SK-N-SH (cell line): ENCODE results near the gene ZNF541. TPM values are rescaled to one million over a fixed set of nuclear protein-coding genes. Genes with fewer than 3 reads are reported as not detected.

Experiments used
- CTCF ChIA-PET: fragments of 300-600, 350-600 bp; formaldehyde crosslinking; extraction: SDS; loops from one replicate; lab custom pipeline; 2021; lab: Yijun Ruan, JAX
- POLR2A ChIA-PET: fragments of 350-600 bp; sonication (Branson Sonifier 250); formaldehyde crosslinking; extraction: SDS; loops from one replicate; lab custom pipeline; 2020; ENCODE audit warnings: antibody characterized with exemption, inconsistent platforms; lab: Yijun Ruan, JAX
- DNase-seq: peaks from one replicate; pipeline ENCODE4 v3.0.0; 2012
- H2AFZ ChIP-seq: fragments of 200-600 bp; sonication (generic); 2 replicates; pipeline ENCODE4 v1.8.1; 2016; ENCODE audit warnings: antibody characterized with exemption, mild to moderate bottlenecking, low read depth
- H3F3A ChIP-seq: fragments of 200-600 bp; sonication (generic); replicated peaks from 2 replicates; pipeline ENCODE3; 2016; ENCODE audit warnings: antibody characterized with exemption, mild to moderate bottlenecking; ENCODE audit not compliant: insufficient read depth
- H3K27ac ChIP-seq, 2 experiments: fragments of 200-500 bp in 1 of 2; fragments of 200-600 bp in 1 of 2; sonication (Bioruptor generic) in 1 of 2; sonication (generic), shearing (Covaris generic) in 1 of 2; 2 replicates each; pipeline versions ENCODE4 v1.5.1 to v1.6.1; 2014 to 2016; ENCODE audit warnings: low read depth in 2 of 2, inconsistent platforms in 1 of 2, low read length in 1 of 2, mild to moderate bottlenecking in 1 of 2, mixed read lengths in 1 of 2
- H3K27me3 ChIP-seq: fragments of 200-600 bp; sonication (generic), shearing (Covaris generic); 2 replicates; pipeline ENCODE4 v1.6.1; 2016; ENCODE audit warnings: mixed run types; ENCODE audit not compliant: insufficient read depth
- H3K36me3 ChIP-seq, 2 experiments: fragments of 200-500 bp in 1 of 2; fragments of 200-600 bp in 1 of 2; sonication (Bioruptor generic) in 1 of 2; sonication (generic) in 1 of 2; replicated peaks in 1 of 2; 2 replicates each; pipeline versions ENCODE3 to v1.5.1; 2014 to 2016; ENCODE audit warnings: low read length in 1 of 2, mild to moderate bottlenecking in 1 of 2; ENCODE audit not compliant: insufficient read depth in 2 of 2, control insufficient read depth in 1 of 2
- H3K4me1 ChIP-seq, 2 experiments: fragments of 200-500 bp in 1 of 2; fragments of 200-600 bp in 1 of 2; sonication (Bioruptor generic) in 1 of 2; sonication (generic), shearing (Covaris generic) in 1 of 2; 2 replicates each; pipeline versions ENCODE4 v1.5.1 to v1.6.1; 2014 to 2016; ENCODE audit warnings: low read depth in 1 of 2, low read length in 1 of 2, mixed run types in 1 of 2; ENCODE audit not compliant: insufficient read depth in 2 of 2, control insufficient read depth in 1 of 2
- H3K4me2 ChIP-seq: fragments of 200-600 bp; sonication (generic), shearing (Covaris generic); 2 replicates; pipeline ENCODE4 v1.6.1; 2017; ENCODE audit warnings: mixed run types
- H3K4me3 ChIP-seq, 2 experiments: fragments of 200-500 bp in 1 of 2; fragments of 200-600 bp in 1 of 2; sonication (Bioruptor generic) in 1 of 2; sonication (generic), shearing (Covaris generic) in 1 of 2; 2 replicates each; pipeline versions ENCODE4 v1.5.1 to v1.8.1; 2014 to 2016; ENCODE audit warnings: low read depth in 2 of 2, inconsistent platforms in 1 of 2, low read length in 1 of 2, mild to moderate bottlenecking in 1 of 2, mixed read lengths in 1 of 2, moderate library complexity in 1 of 2
- H3K79me2 ChIP-seq: fragments of 200-600 bp; sonication (generic); 2 replicates; pipeline ENCODE4 v1.8.1; 2017; ENCODE audit warnings: mild to moderate bottlenecking; ENCODE audit not compliant: insufficient read depth
- H3K9ac ChIP-seq: fragments of 200-600 bp; sonication (generic); 2 replicates; pipeline ENCODE4 v1.6.1; 2017; ENCODE audit warnings: mixed run types
- H3K9me2 ChIP-seq: fragments of 200-600 bp; sonication (generic); 2 replicates; pipeline ENCODE4 v1.6.1; 2017; ENCODE audit warnings: mixed run types
- H3K9me3 ChIP-seq: fragments of 200-600 bp; sonication (generic); 2 replicates; pipeline ENCODE4 v1.6.1; 2017; ENCODE audit warnings: mixed run types, mild to moderate bottlenecking, moderate library complexity
- H4K20me1 ChIP-seq: fragments of 200-600 bp; sonication (generic); 2 replicates; pipeline ENCODE4 v1.6.1; 2017; ENCODE audit warnings: mild to moderate bottlenecking, mixed run types; ENCODE audit not compliant: insufficient read depth
- CHD2 ChIP-seq: fragments of 150-350 bp; IDR thresholded peaks from 2 replicates; pipeline ENCODE4 v1.6.1; 2018; ENCODE audit warnings: low read length; ENCODE audit not compliant: partially characterized antibody
- EP300 ChIP-seq, 2 experiments: IDR thresholded peaks; 2 replicates each; pipeline versions ENCODE4 v1.4.0 to v1.6.1; 2012; ENCODE audit warnings: borderline replicate concordance in 1 of 2, low read depth in 1 of 2, low read length in 1 of 2
- FOXJ3 ChIP-seq: sonication (generic); formaldehyde crosslinking; IDR thresholded peaks from 2 replicates; pipeline ENCODE4 v1.5.1; 2020; ENCODE audit warnings: mild to moderate bottlenecking, missing genetic modification reagents
- FOXM1 ChIP-seq: IDR thresholded peaks from 2 replicates; pipeline ENCODE4 v1.4.0; 2012; ENCODE audit warnings: low read depth, mild to moderate bottlenecking
- GATA2 ChIP-seq: sonication (generic); formaldehyde crosslinking; IDR thresholded peaks from 2 replicates; pipeline ENCODE4 v1.5.0; 2020; ENCODE audit warnings: mild to moderate bottlenecking, missing genetic modification reagents
- JUND ChIP-seq: IDR thresholded peaks from 2 replicates; pipeline ENCODE4 v1.4.0; 2012
- MEF2A ChIP-seq: IDR thresholded peaks from 2 replicates; pipeline ENCODE4 v1.4.0; 2012; ENCODE audit warnings: low read depth, borderline replicate concordance
- NFIC ChIP-seq: IDR thresholded peaks from 2 replicates; pipeline ENCODE4 v1.4.0; 2012; ENCODE audit warnings: borderline replicate concordance
- NRF1 ChIP-seq: IDR thresholded peaks from 2 replicates; pipeline ENCODE4 v1.6.1; 2012; ENCODE audit warnings: low read depth, mild to moderate bottlenecking, low read length
- POLR2AphosphoS5 ChIP-seq: IDR thresholded peaks from 2 replicates; pipeline ENCODE4 v1.6.1; 2012; ENCODE audit warnings: low read depth, low read length
- RAD21 ChIP-seq: IDR thresholded peaks from 2 replicates; pipeline ENCODE4 v1.6.1; 2012; ENCODE audit warnings: mild to moderate bottlenecking, low read length
- RCOR1 ChIP-seq: fragments of 150-350 bp; IDR thresholded peaks from 2 replicates; pipeline ENCODE4 v1.6.1; 2017; ENCODE audit warnings: antibody characterized with exemption, low read length
- RXRA ChIP-seq: IDR thresholded peaks from 2 replicates; pipeline ENCODE4 v1.4.0; 2012; ENCODE audit warnings: low read depth, mild to moderate bottlenecking, borderline replicate concordance
- SMC3 ChIP-seq: IDR thresholded peaks from 2 replicates; pipeline ENCODE4 v1.6.1; 2012; ENCODE audit warnings: low read depth, low read length, improper control_type of control experiment
- TAF1 ChIP-seq: IDR thresholded peaks from 2 replicates; pipeline ENCODE4 v1.6.1; 2012; ENCODE audit warnings: low read depth, mild to moderate bottlenecking, low read length, moderate library complexity, borderline replicate concordance
- WGBS: methylation state at CpG from one replicate; pipeline ENCODE4 v1.1.6; 2017; ENCODE audit warnings: low lambda C conversion rate; 5-methylcytosine and 5-hydroxymethylcytosine counted together
- polyA plus RNA-seq, 3 experiments: library from polyadenylated mRNA; depleted of rRNA; stranded (reverse); fragments of >200 nt; gene quantifications; 2 replicates each; pipeline ENCODE4 v1.2.3, GENCODE V29; 2012
- TF ChIP-seq, protein P1 (sequence below): IDR thresholded peaks from 2 replicates; pipeline ENCODE4 v1.4.0; 2012; ENCODE audit warnings: low read depth, borderline replicate concordance
- TF ChIP-seq, protein P2 (sequence below): IDR thresholded peaks from 2 replicates; pipeline ENCODE4 v1.6.1; 2012; ENCODE audit warnings: mild to moderate bottlenecking, low read depth, low read length, moderate library complexity
- TF ChIP-seq, protein P3 (sequence below): IDR thresholded peaks from 2 replicates; pipeline ENCODE4 v1.4.0; 2012; ENCODE audit warnings: low read depth
- TF ChIP-seq, protein P4 (sequence below): IDR thresholded peaks from 2 replicates; pipeline ENCODE4; 2012
- TF ChIP-seq, protein P5 (sequence below): fragments of 150-350 bp; IDR thresholded peaks from 2 replicates; pipeline ENCODE4 v1.6.1; 2016; ENCODE audit warnings: mild to moderate bottlenecking, low read depth, low read length

The ZNF541 gene
- polyA plus RNA-seq, 1 of the 3 experiments (the other 2 are of a cell fraction): 0.08 TPM

DNA sequence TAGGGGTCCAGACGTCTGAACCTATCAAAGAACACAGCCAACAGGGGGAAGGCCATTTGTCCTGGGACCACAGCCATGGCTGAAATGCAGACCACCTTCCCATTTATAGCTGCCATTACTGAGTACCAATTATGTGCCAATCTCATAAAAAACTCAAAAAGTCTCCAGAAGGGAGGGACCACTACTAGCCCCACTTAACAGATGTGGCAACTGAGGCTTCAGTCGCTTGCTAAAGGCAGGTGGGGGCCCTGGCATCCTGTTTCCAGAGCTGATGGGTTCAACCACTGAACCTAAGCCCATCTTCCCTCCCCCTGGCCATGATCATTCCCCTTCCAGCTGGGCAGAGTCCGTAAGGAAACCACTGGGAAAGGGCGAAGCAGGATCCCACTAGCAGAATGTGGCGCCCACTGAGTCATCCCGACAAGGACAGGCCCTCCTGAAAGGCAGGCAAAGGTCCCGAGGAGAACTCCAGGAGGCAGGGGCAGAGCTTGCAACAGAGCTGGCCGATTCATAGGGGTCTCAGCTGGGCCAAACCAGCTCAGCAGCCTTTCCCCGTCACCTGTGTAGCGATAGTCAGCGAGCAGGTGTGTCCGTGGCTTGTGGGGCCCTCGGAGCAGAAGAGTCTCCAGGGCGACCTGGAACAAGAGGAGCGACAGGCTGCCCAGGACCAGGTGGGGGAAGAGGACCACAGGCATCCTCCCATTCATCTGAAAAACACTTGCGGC is 43.8 kb downstream of the ZNF541 start:
- no peaks in the 10 kb centered on the region for H3K27me3 ChIP-seq
- 71% methylated on average over 10 of the region's 16 CpGs for WGBS
- H3K4me1 ChIP-seq: peaks cover 0 to 4% of the 10 kb centered on the region in 2 experiments; a peak in 1 of 4 replicates
- H3K4me2 ChIP-seq: no peak overlapping the region
- TF ChIP-seq POLR2AphosphoS5: no peak
- no peak for TF ChIP-seq GATA2 (CRISPR knock-in tag)
- no peak for TF ChIP-seq CHD2
- no peak for TF ChIP-seq JUND
- no peak for TF ChIP-seq RCOR1
- TF ChIP-seq, protein P1, sequence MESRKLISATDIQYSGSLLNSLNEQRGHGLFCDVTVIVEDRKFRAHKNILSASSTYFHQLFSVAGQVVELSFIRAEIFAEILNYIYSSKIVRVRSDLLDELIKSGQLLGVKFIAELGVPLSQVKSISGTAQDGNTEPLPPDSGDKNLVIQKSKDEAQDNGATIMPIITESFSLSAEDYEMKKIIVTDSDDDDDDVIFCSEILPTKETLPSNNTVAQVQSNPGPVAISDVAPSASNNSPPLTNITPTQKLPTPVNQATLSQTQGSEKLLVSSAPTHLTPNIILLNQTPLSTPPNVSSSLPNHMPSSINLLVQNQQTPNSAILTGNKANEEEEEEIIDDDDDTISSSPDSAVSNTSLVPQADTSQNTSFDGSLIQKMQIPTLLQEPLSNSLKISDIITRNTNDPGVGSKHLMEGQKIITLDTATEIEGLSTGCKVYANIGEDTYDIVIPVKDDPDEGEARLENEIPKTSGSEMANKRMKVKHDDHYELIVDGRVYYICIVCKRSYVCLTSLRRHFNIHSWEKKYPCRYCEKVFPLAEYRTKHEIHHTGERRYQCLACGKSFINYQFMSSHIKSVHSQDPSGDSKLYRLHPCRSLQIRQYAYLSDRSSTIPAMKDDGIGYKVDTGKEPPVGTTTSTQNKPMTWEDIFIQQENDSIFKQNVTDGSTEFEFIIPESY: no peak
- no peak for TF ChIP-seq RAD21
- TF ChIP-seq, protein P2, sequence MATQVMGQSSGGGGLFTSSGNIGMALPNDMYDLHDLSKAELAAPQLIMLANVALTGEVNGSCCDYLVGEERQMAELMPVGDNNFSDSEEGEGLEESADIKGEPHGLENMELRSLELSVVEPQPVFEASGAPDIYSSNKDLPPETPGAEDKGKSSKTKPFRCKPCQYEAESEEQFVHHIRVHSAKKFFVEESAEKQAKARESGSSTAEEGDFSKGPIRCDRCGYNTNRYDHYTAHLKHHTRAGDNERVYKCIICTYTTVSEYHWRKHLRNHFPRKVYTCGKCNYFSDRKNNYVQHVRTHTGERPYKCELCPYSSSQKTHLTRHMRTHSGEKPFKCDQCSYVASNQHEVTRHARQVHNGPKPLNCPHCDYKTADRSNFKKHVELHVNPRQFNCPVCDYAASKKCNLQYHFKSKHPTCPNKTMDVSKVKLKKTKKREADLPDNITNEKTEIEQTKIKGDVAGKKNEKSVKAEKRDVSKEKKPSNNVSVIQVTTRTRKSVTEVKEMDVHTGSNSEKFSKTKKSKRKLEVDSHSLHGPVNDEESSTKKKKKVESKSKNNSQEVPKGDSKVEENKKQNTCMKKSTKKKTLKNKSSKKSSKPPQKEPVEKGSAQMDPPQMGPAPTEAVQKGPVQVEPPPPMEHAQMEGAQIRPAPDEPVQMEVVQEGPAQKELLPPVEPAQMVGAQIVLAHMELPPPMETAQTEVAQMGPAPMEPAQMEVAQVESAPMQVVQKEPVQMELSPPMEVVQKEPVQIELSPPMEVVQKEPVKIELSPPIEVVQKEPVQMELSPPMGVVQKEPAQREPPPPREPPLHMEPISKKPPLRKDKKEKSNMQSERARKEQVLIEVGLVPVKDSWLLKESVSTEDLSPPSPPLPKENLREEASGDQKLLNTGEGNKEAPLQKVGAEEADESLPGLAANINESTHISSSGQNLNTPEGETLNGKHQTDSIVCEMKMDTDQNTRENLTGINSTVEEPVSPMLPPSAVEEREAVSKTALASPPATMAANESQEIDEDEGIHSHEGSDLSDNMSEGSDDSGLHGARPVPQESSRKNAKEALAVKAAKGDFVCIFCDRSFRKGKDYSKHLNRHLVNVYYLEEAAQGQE: no peak
- no peak for TF ChIP-seq EP300 (IDR thresholded peaks at IDR 0.05; ENCODE audit: borderline replicate concordance in 1 of 2, low read depth in 1 of 2, low read length in 1 of 2)
- no peak for TF ChIP-seq FOXM1
- TF ChIP-seq, protein P3, sequence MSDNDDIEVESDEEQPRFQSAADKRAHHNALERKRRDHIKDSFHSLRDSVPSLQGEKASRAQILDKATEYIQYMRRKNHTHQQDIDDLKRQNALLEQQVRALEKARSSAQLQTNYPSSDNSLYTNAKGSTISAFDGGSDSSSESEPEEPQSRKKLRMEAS: no peak
- no peak for TF ChIP-seq RXRA
- no peak for TF ChIP-seq NRF1
- TF ChIP-seq, protein P4, sequence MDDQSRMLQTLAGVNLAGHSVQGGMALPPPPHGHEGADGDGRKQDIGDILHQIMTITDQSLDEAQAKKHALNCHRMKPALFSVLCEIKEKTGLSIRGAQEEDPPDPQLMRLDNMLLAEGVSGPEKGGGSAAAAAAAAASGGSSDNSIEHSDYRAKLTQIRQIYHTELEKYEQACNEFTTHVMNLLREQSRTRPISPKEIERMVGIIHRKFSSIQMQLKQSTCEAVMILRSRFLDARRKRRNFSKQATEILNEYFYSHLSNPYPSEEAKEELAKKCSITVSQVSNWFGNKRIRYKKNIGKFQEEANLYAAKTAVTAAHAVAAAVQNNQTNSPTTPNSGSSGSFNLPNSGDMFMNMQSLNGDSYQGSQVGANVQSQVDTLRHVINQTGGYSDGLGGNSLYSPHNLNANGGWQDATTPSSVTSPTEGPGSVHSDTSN: no peak
- TF ChIP-seq, protein P5, sequence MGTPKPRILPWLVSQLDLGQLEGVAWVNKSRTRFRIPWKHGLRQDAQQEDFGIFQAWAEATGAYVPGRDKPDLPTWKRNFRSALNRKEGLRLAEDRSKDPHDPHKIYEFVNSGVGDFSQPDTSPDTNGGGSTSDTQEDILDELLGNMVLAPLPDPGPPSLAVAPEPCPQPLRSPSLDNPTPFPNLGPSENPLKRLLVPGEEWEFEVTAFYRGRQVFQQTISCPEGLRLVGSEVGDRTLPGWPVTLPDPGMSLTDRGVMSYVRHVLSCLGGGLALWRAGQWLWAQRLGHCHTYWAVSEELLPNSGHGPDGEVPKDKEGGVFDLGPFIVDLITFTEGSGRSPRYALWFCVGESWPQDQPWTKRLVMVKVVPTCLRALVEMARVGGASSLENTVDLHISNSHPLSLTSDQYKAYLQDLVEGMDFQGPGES: no peak
- no peak for TF ChIP-seq TAF1
- no peak for TF ChIP-seq SMC3
- no peak for TF ChIP-seq FOXJ3 (CRISPR knock-in tag)
- TF ChIP-seq NFIC: no peak
- no peak for TF ChIP-seq MEF2A
- H3K9me3 ChIP-seq: no peaks in the 10 kb centered on the region
- CTCF ChIA-PET: interaction anchor here (0.6 to 4.6 kb wide), 6 partner anchors 14 to 214 kb away, joined by 3 to 23 read pairs (median 4); partner anchors contain the start of gene NAPA
- DNase-seq: no peak
- H3F3A ChIP-seq: no peaks in the 10 kb centered on the region
- H4K20me1 ChIP-seq: no peaks in the 10 kb centered on the region
- POLR2A ChIA-PET: no interaction called here
- H2AFZ ChIP-seq: no peak overlapping the region
- H3K9me2 ChIP-seq: no peaks in the 10 kb centered on the region
- H3K27ac ChIP-seq: no peak overlapping the region
- H3K4me3 ChIP-seq: no peak overlapping the region
- no peak overlapping the region for H3K9ac ChIP-seq
- no peaks in the 10 kb centered on the region for H3K36me3 ChIP-seq
- no peaks in the 10 kb centered on the region for H3K79me2 ChIP-seq
